Activated naive CD8-positive, alpha-beta T cell treated with anti-CD3 and anti-CD28 coated beads, Interleukin-2, amount 10 ng/mL, durations not matched to agents 7 days and 5 days (primary cell): ENCODE measurements around the gene C1orf21. TPM values are rescaled to one million over a fixed set of nuclear protein-coding genes. Genes with fewer than 3 reads are reported as not detected.

Source experiments
- ATAC-seq: fragments of 150-1000 bp; cut with Tn5 transposase; one replicate; pipeline ENCODE4 v1.10.0; 2021; ENCODE audit warnings: low read depth, moderate library complexity
- POLR2A ChIA-PET: fragments of 350-600 bp; sonication (Branson Sonifier 250); formaldehyde crosslinking; loops from one replicate; lab custom pipeline; 2021; ENCODE audit warnings: antibody characterized with exemption; lab: Charles Lee
- DNase-seq: peaks from one replicate; pipeline ENCODE4 v3.0.0; 2021
- H3K27ac Mint-ChIP-seq: one replicate; pipeline ENCODE4 v1.8.0; 2022; ENCODE audit warnings: mild to moderate bottlenecking, mixed read lengths
- H3K27me3 Mint-ChIP-seq: one replicate; pipeline ENCODE4 v1.8.0; 2022; ENCODE audit warnings: mild to moderate bottlenecking, moderate library complexity, mixed read lengths
- H3K36me3 Mint-ChIP-seq: one replicate; pipeline ENCODE4 v1.8.0; 2021; ENCODE audit warnings: mild to moderate bottlenecking, mixed read lengths
- H3K4me1 Mint-ChIP-seq: one replicate; pipeline ENCODE4 v1.8.0; 2021; ENCODE audit warnings: mixed read lengths
- H3K4me3 Mint-ChIP-seq: one replicate; pipeline ENCODE4 v1.8.0; 2022; ENCODE audit warnings: mild to moderate bottlenecking, moderate library complexity, mixed read lengths
- H3K9me3 Mint-ChIP-seq: one replicate; pipeline ENCODE4 v1.8.0; 2021; ENCODE audit warnings: mixed read lengths
- total RNA-seq, 2 experiments: library from RNA; stranded (reverse); gene quantifications; one replicate each; pipeline ENCODE4 v1.2.3, GENCODE V29; 2021

The C1orf21 gene
- total RNA-seq, 2 experiments from 2014 or later = 9.4 to 12.9 TPM

- peaks cover 2% of the 10 kb centered on the region for H3K4me1 Mint-ChIP-seq
- H3K27ac Mint-ChIP-seq = no peak overlapping the region
- peaks cover 2% of the 10 kb centered on the region for H3K27me3 Mint-ChIP-seq
- H3K4me3 Mint-ChIP-seq = no peak overlapping the region
- POLR2A ChIA-PET = no interaction called here
- DNase-seq (no peak), ATAC-seq (no peak)
- H3K36me3 Mint-ChIP-seq = no peaks in the 10 kb centered on the region
- no peaks in the 10 kb centered on the region for H3K9me3 Mint-ChIP-seq
Observed at GRCh38 chr1:184499616-184500015, 112.8 kb downstream of the C1orf21 start.

- no peaks in the 10 kb centered on the region for H3K9me3 Mint-ChIP-seq
- H3K27ac Mint-ChIP-seq = no peak overlapping the region
- no peaks in the 10 kb centered on the region for H3K36me3 Mint-ChIP-seq
- peaks cover 2% of the 10 kb centered on the region for H3K27me3 Mint-ChIP-seq
- POLR2A ChIA-PET = no interaction called here
- no peak for DNase-seq
- no peak for ATAC-seq
- peaks cover under 1% of the 10 kb centered on the region for H3K4me1 Mint-ChIP-seq
- no peak overlapping the region for H3K4me3 Mint-ChIP-seq
Observed at GRCh38 chr1:184502161-184502560, 115.3 kb downstream of the C1orf21 start.

- POLR2A ChIA-PET = no interaction called here
- no peak overlapping the region for H3K4me3 Mint-ChIP-seq
- H3K4me1 Mint-ChIP-seq = peaks cover 3% of the 10 kb centered on the region
- DNase-seq (no peak), ATAC-seq (no peak)
- H3K27ac Mint-ChIP-seq = no peak overlapping the region
- H3K27me3 Mint-ChIP-seq = peaks cover 9% of the 10 kb centered on the region
- H3K36me3 Mint-ChIP-seq = no peaks in the 10 kb centered on the region
- no peaks in the 10 kb centered on the region for H3K9me3 Mint-ChIP-seq
Observed at GRCh38 chr1:184503221-184503749, 116.5 kb downstream of the C1orf21 start.

- Mint-ChIP-seq H3K36me3 (no peaks in the 10 kb centered on the region), H3K4me1 (peaks cover 3% of the 10 kb centered on the region), H3K4me3 (no peak overlapping the region), H3K27me3 (peaks cover 11% of the 10 kb centered on the region), H3K27ac (no peak overlapping the region), H3K9me3 (no peaks in the 10 kb centered on the region)
- POLR2A ChIA-PET = no interaction called here
- DNase-seq (no peak), ATAC-seq (no peak)
Observed at GRCh38 chr1:184504040-184504954, 117.5 kb downstream of the C1orf21 start.

- H3K4me3 Mint-ChIP-seq = no peak overlapping the region
- peaks cover 12% of the 10 kb centered on the region for H3K27me3 Mint-ChIP-seq
- H3K4me1 Mint-ChIP-seq = peaks cover 3% of the 10 kb centered on the region
- ATAC-seq (no peak), DNase-seq (no peak)
- POLR2A ChIA-PET = no interaction called here
- no peaks in the 10 kb centered on the region for H3K9me3 Mint-ChIP-seq
- no peak overlapping the region for H3K27ac Mint-ChIP-seq
- no peaks in the 10 kb centered on the region for H3K36me3 Mint-ChIP-seq
Observed at GRCh38 chr1:184504955-184505338, 118.1 kb downstream of the C1orf21 start.

GRCh38 chr1:184506481-184506880 lies 119.7 kb downstream of the C1orf21 start:
- Mint-ChIP-seq H3K9me3 (no peaks in the 10 kb centered on the region), H3K27ac (no peak overlapping the region), H3K4me1 (peaks cover 3% of the 10 kb centered on the region), H3K4me3 (no peak overlapping the region), H3K36me3 (no peaks in the 10 kb centered on the region), H3K27me3 (peaks cover 12% of the 10 kb centered on the region)
- DNase-seq = no peak
- ATAC-seq = no peak
- POLR2A ChIA-PET = no interaction called here

GRCh38 chr1:184507165-184507564 lies 120.3 kb downstream of the C1orf21 start:
- POLR2A ChIA-PET = no interaction called here
- no peak for DNase-seq
- H3K27me3 Mint-ChIP-seq = peaks cover 12% of the 10 kb centered on the region
- no peaks in the 10 kb centered on the region for H3K9me3 Mint-ChIP-seq
- no peak for ATAC-seq
- H3K27ac Mint-ChIP-seq = no peak overlapping the region
- H3K4me3 Mint-ChIP-seq = no peak overlapping the region
- no peaks in the 10 kb centered on the region for H3K36me3 Mint-ChIP-seq
- peaks cover 3% of the 10 kb centered on the region for H3K4me1 Mint-ChIP-seq

GRCh38 chr1:184507604-184508280 lies 120.9 kb downstream of the C1orf21 start:
- no peak for ATAC-seq

GRCh38 chr1:184509105-184509504 lies 122.3 kb downstream of the C1orf21 start:
- no peak overlapping the region for H3K27ac Mint-ChIP-seq
- POLR2A ChIA-PET = no interaction called here
- H3K9me3 Mint-ChIP-seq = no peaks in the 10 kb centered on the region
- H3K36me3 Mint-ChIP-seq = no peaks in the 10 kb centered on the region
- H3K4me1 Mint-ChIP-seq = peaks cover 3% of the 10 kb centered on the region
- ATAC-seq (no peak), DNase-seq (no peak)
- no peak overlapping the region for H3K4me3 Mint-ChIP-seq
- peaks cover 12% of the 10 kb centered on the region for H3K27me3 Mint-ChIP-seq

More at GRCh38 chr1:184507604-184508280, 120.9 kb downstream of the C1orf21 start:
- Mint-ChIP-seq H3K27me3 (peaks cover 12% of the 10 kb centered on the region), H3K36me3 (no peaks in the 10 kb centered on the region), H3K4me3 (no peak overlapping the region), H3K4me1 (peaks cover 3% of the 10 kb centered on the region), H3K27ac (no peak overlapping the region), H3K9me3 (no peaks in the 10 kb centered on the region)
- POLR2A ChIA-PET = no interaction called here
- no peak for DNase-seq

GRCh38 chr1:184510110-184510509 lies 123.3 kb downstream of the C1orf21 start:
- ATAC-seq = no peak
- Mint-ChIP-seq H3K4me1 (peaks cover 3% of the 10 kb centered on the region), H3K9me3 (no peaks in the 10 kb centered on the region), H3K4me3 (no peak overlapping the region), H3K27me3 (peaks cover 12% of the 10 kb centered on the region), H3K27ac (no peak overlapping the region), H3K36me3 (no peaks in the 10 kb centered on the region)
- no peak for DNase-seq
- POLR2A ChIA-PET = no interaction called here

GRCh38 chr1:184512724-184513123 lies 125.9 kb downstream of the C1orf21 start:
- Mint-ChIP-seq H3K4me3 (no peak overlapping the region), H3K27ac (no peak overlapping the region), H3K4me1 (no peaks in the 10 kb centered on the region), H3K36me3 (no peaks in the 10 kb centered on the region), H3K9me3 (no peaks in the 10 kb centered on the region), H3K27me3 (peaks cover 6% of the 10 kb centered on the region)
- ATAC-seq = no peak
- POLR2A ChIA-PET = no interaction called here
- no peak for DNase-seq

- H3K27ac Mint-ChIP-seq = no peak overlapping the region
- H3K9me3 Mint-ChIP-seq = no peaks in the 10 kb centered on the region
- no peak for ATAC-seq
- no peak for DNase-seq
- POLR2A ChIA-PET = no interaction called here
- H3K36me3 Mint-ChIP-seq = no peaks in the 10 kb centered on the region
- H3K4me3 Mint-ChIP-seq = no peak overlapping the region
- H3K27me3 Mint-ChIP-seq = peaks cover 3% of the 10 kb centered on the region
- no peaks in the 10 kb centered on the region for H3K4me1 Mint-ChIP-seq
Observed at GRCh38 chr1:184513421-184513820, 126.6 kb downstream of the C1orf21 start.

GRCh38 chr1:184513966-184514365 lies 127.1 kb downstream of the C1orf21 start:
- H3K36me3 Mint-ChIP-seq = no peaks in the 10 kb centered on the region
- ATAC-seq = no peak
- no peak for DNase-seq
- no peaks in the 10 kb centered on the region for H3K9me3 Mint-ChIP-seq
- no peaks in the 10 kb centered on the region for H3K4me1 Mint-ChIP-seq
- peaks cover 3% of the 10 kb centered on the region for H3K27me3 Mint-ChIP-seq
- POLR2A ChIA-PET = no interaction called here
- no peak overlapping the region for H3K4me3 Mint-ChIP-seq
- H3K27ac Mint-ChIP-seq = no peak overlapping the region

- POLR2A ChIA-PET = no interaction called here
- no peak overlapping the region for H3K27ac Mint-ChIP-seq
- H3K4me3 Mint-ChIP-seq = no peak overlapping the region
- no peaks in the 10 kb centered on the region for H3K27me3 Mint-ChIP-seq
- H3K9me3 Mint-ChIP-seq = no peaks in the 10 kb centered on the region
- no peaks in the 10 kb centered on the region for H3K4me1 Mint-ChIP-seq
- DNase-seq (no peak), ATAC-seq (no peak)
- no peaks in the 10 kb centered on the region for H3K36me3 Mint-ChIP-seq
Observed at GRCh38 chr1:184514447-184514846, 127.6 kb downstream of the C1orf21 start.
